ENCODE data around the gene ACOT9.
"Not testable (repeated sequence)": the region's sequence is repeated elsewhere in the genome, so short reads cannot be mapped to it uniquely, and the experiment has no call there.

Gene ACOT9

GRCh38 chrX:23742697-23743622 lies at the start of gene ACOT9:
Gene ACOT9 (minus strand): TSS chrX:23743276. CDS start chrX:23743144, 132 bp downstream.
- DNase-seq (ENCODE audit: low read depth in 2 of 2), result peak; percentile 60 to 61

GRCh38 chrX:23790155-23790497 lies 47.0 kb upstream of the ACOT9 start:
- DNase-seq (ENCODE audit: low read depth in 2 of 2), result no peak

GRCh38 chrX:23789386-23790154 lies 46.5 kb upstream of the ACOT9 start:
- no peak for DNase-seq (ENCODE audit: low read depth in 2 of 2)

GRCh38 chrX:23788946-23789345 lies 45.9 kb upstream of the ACOT9 start:
- DNase-seq (ENCODE audit: low read depth in 2 of 2), result no peak

GRCh38 chrX:23788521-23788920 lies 45.4 kb upstream of the ACOT9 start:
- DNase-seq (ENCODE audit: low read depth in 2 of 2), result no peak

GRCh38 chrX:23787745-23788118 lies 44.7 kb upstream of the ACOT9 start:
- no peak for DNase-seq (ENCODE audit: low read depth in 2 of 2)

GRCh38 chrX:23786268-23786815 lies 43.3 kb upstream of the ACOT9 start:
- no peak for DNase-seq (ENCODE audit: low read depth in 2 of 2)

- DNase-seq (ENCODE audit: low read depth in 2 of 2), result no peak
Measured at GRCh38 chrX:23785580-23785979, 42.5 kb upstream of the ACOT9 start.

GRCh38 chrX:23784470-23785331 lies 41.6 kb upstream of the ACOT9 start:
- no peak for DNase-seq (ENCODE audit: low read depth in 2 of 2)

- DNase-seq (ENCODE audit: low read depth in 2 of 2), result no peak
Measured at GRCh38 chrX:23783589-23784469, 40.8 kb upstream of the ACOT9 start.

GRCh38 chrX:23782863-23783588 lies 40.0 kb upstream of the ACOT9 start, which contains the start of gene SAT1:
Gene SAT1 (plus strand): TSS chrX:23783173. CDS start chrX:23783352, 179 bp downstream.
- peak; percentile 86 to 88 for DNase-seq (ENCODE audit: low read depth in 2 of 2)

- DNase-seq (ENCODE audit: low read depth in 2 of 2), result no peak
Measured at GRCh38 chrX:23782455-23782854, 39.4 kb upstream of the ACOT9 start.

GRCh38 chrX:23779025-23779424 lies 35.9 kb upstream of the ACOT9 start:
- no peak for DNase-seq (ENCODE audit: low read depth in 2 of 2)

- DNase-seq (ENCODE audit: low read depth in 2 of 2), result no peak
Measured at GRCh38 chrX:23776363-23776762, 33.3 kb upstream of the ACOT9 start.

- no peak for DNase-seq (ENCODE audit: low read depth in 2 of 2)
Measured at GRCh38 chrX:23773601-23774175, 30.6 kb upstream of the ACOT9 start.

GRCh38 chrX:23771086-23771485 lies 28.0 kb upstream of the ACOT9 start:
- not testable (repeated sequence) for DNase-seq (ENCODE audit: low read depth in 2 of 2)

- no peak for DNase-seq (ENCODE audit: low read depth in 2 of 2)
Measured at GRCh38 chrX:23770142-23770541, 27.1 kb upstream of the ACOT9 start.

GRCh38 chrX:23766650-23767551 lies 23.8 kb upstream of the ACOT9 start:
- no peak for DNase-seq (ENCODE audit: low read depth in 2 of 2)
